Measurements from ENCODE around the gene PRPF6. TPM values are rescaled to one million over a fixed set of nuclear protein-coding genes. Genes with fewer than 3 reads are reported as not detected.

The PRPF6 gene
- total RNA-seq, 1 experiment from 2014 or later, result 181 TPM

GRCh38 chr20:64039293-64040160, 58.6 kb downstream of the PRPF6 start:
- H3K4me3 Mint-ChIP-seq (ENCODE audit: unreplicated experiment), result peak overlapping the region; percentile 87
- H3K36me3 Mint-ChIP-seq (ENCODE audit: insufficient read depth, unreplicated experiment), result peaks cover 46% of the 10 kb centered on the region
- Histone ChIP-seq H3K36me3 (ENCODE audit: control insufficient read depth, insufficient read depth, low read length) (no peaks in the 10 kb centered on the region), H3K4me3 (ENCODE audit: low read depth, low read length) (peak overlapping the region; percentile 81), H3K27me3 (replicated peaks; ENCODE audit: control insufficient read depth, insufficient read depth, low read length) (no peaks in the 10 kb centered on the region), H3K9me3 (no peaks in the 10 kb centered on the region), H3K4me1 (peaks cover 26% of the 10 kb centered on the region)
- BruUV-seq (replicated peaks), result no TSS peak
- no peaks in the 10 kb centered on the region for H3K4me1 Mint-ChIP-seq (ENCODE audit: low read depth, unreplicated experiment)
- H3K27me3 Mint-ChIP-seq (ENCODE audit: insufficient read depth, unreplicated experiment), result peaks cover 3% of the 10 kb centered on the region
- POLR2A ChIA-PET, result interaction anchor here (0.6 to 1.6 kb wide), 3 partner anchors 18 to 59 kb away, joined by 3 to 21 read pairs (median 4); partner anchors contain the start of genes PRPF6, SAMD10 and TCEA2
- CTCF ChIA-PET, result interaction anchor here (0.5 to 6.2 kb wide), 26 partner anchors 9 to 513 kb away, joined by 3 to 139 read pairs (median 8); partner anchors contain the start of genes LKAAEAR1, OPRL1, PRPF6 and PTK6
- intact Hi-C loops (cut with micrococcal nuclease; ENCODE audit: unreplicated experiment), result loop anchor here (1.0 kb wide), 4 partner anchors 8 to 81 kb away; no protein-coding TSS in a partner anchor
- TF ChIP-seq CTCF (IDR thresholded peaks at IDR 0.05; ENCODE audit: insufficient read depth in 1 of 2, low read depth in 1 of 2, low read length in 1 of 2, severe bottlenecking in 1 of 2, unreplicated experiment in 1 of 2), result no peak
- DNase-seq, result peak in 1 of 2 experiments; percentile 58
- no peaks in the 10 kb centered on the region for H3K9me3 Mint-ChIP-seq (ENCODE audit: unreplicated experiment)
- no peak overlapping the region for H3K27ac Mint-ChIP-seq (ENCODE audit: unreplicated experiment)

GRCh38 chr20:64040231-64041039, 59.5 kb downstream of the PRPF6 start:
- no peaks in the 10 kb centered on the region for H3K27me3 ChIP-seq (replicated peaks; ENCODE audit: control insufficient read depth, insufficient read depth, low read length)
- POLR2A ChIA-PET, result no interaction called here
- peaks cover 3% of the 10 kb centered on the region for H3K27me3 Mint-ChIP-seq (ENCODE audit: insufficient read depth, unreplicated experiment)
- no peak for TF ChIP-seq CTCF (IDR thresholded peaks at IDR 0.05; ENCODE audit: insufficient read depth in 1 of 2, low read depth in 1 of 2, low read length in 1 of 2, severe bottlenecking in 1 of 2, unreplicated experiment in 1 of 2)
- peak overlapping the region; percentile 10 for H3K4me3 Mint-ChIP-seq (ENCODE audit: unreplicated experiment)
- H3K36me3 ChIP-seq (ENCODE audit: control insufficient read depth, insufficient read depth, low read length), result no peaks in the 10 kb centered on the region
- no TSS peak for BruUV-seq (replicated peaks)
- no peak for DNase-seq
- no peak overlapping the region for H3K27ac Mint-ChIP-seq (ENCODE audit: unreplicated experiment)
- H3K9me3 ChIP-seq, result no peaks in the 10 kb centered on the region
- no peaks in the 10 kb centered on the region for H3K4me1 Mint-ChIP-seq (ENCODE audit: low read depth, unreplicated experiment)
- peaks cover 37% of the 10 kb centered on the region for H3K36me3 Mint-ChIP-seq (ENCODE audit: insufficient read depth, unreplicated experiment)
- peaks cover 26% of the 10 kb centered on the region for H3K4me1 ChIP-seq
- intact Hi-C loops (cut with micrococcal nuclease; ENCODE audit: unreplicated experiment), result no loop called here
- CTCF ChIA-PET, result interaction anchor here (0.5 to 6.2 kb wide), 10 partner anchors 12 to 502 kb away, joined by 4 to 139 read pairs (median 31); partner anchors contain the start of genes LKAAEAR1, PRPF6, PTK6 and SAMD10
- no peak overlapping the region for H3K4me3 ChIP-seq (ENCODE audit: low read depth, low read length)
- no peaks in the 10 kb centered on the region for H3K9me3 Mint-ChIP-seq (ENCODE audit: unreplicated experiment)

Measured in Caco-2 (cell line).